Activated CD4-positive, alpha-beta T cell treated with anti-CD3 and anti-CD28 coated beads, Interleukin-2, amount 50 U/mL, for 48 hours (primary cell): ENCODE results near the gene MAST4.
A peak's percentile ranks its signal among the peaks of the same experiment; 100 is the strongest.
"Not testable (repeated sequence)": the region's sequence is repeated elsewhere in the genome, so short reads cannot be mapped to it uniquely, and the experiment has no call there.

Source experiments
- DNase-seq, 2 experiments: peaks; one replicate each; pipeline ENCODE4 v3.0.0-alpha.2; 2020

The MAST4 gene

DNA sequence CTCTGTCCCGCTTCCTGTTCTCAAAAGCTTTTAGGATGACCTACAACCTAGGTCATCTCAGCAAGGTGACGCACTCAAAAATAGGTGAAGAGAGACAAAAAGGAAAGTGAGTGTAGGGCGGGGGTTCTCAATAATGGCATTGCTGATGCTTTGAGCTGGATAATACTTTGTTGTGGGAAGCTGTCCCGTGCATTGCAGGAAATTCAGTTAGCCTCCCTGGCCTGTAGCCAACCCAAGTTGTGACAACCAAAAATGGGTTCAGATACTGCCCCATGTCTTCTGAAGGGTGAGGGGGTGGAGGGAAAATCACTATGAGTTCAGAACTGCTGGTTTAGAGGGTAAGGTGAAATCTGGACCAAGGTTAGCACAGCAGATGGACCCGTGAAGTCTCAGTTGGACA lies 151.4 kb downstream of the MAST4 start:
- no peak for DNase-seq

DNA sequence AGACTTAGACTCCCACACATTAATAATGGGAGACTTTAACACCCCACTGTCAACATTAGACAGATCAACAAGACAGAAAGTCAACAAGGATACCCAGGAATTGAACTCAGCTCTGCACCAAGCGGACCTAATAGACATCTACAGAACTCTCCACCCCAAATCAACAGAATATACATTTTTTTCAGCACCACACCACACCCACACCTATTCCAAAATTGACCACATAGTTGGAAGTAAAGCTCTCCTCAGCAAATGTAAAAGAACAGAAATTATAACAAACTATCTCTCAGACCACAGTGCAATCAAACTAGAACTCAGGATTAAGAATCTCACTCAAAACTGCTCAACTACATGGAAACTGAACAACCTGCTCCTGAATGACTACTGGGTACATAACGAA lies 156.5 kb downstream of the MAST4 start:
- not testable (repeated sequence) for DNase-seq

DNA sequence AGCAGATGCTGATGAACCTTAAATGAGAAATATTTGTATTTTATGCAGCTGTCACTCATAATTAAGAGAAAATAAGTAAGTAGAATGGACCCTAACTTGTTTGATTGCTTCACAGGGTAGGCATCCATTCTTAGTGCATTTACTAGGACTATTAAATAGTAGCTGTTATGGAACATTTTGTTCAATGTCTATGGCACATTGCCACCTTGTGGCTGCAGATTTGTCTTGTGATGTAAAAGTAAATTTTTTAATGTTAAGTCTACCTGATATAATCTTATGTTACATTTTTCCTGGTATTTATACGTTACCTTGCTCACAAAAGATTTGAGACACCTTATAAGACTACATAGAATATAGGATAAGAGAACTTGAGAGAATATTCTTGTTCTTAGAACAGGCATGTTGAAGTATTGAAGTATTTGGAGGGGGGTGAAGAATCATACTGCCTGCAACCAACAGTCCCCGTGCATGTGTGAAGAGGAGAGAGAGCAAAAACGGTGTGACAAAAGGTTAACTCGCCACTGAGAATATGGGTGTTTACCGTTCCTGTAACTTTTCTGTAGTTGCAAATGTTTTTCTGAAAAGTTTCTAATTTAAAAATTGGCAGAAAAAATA lies 161.1 kb downstream of the MAST4 start:
- DNase-seq: peak; percentile 11 to 27

DNA sequence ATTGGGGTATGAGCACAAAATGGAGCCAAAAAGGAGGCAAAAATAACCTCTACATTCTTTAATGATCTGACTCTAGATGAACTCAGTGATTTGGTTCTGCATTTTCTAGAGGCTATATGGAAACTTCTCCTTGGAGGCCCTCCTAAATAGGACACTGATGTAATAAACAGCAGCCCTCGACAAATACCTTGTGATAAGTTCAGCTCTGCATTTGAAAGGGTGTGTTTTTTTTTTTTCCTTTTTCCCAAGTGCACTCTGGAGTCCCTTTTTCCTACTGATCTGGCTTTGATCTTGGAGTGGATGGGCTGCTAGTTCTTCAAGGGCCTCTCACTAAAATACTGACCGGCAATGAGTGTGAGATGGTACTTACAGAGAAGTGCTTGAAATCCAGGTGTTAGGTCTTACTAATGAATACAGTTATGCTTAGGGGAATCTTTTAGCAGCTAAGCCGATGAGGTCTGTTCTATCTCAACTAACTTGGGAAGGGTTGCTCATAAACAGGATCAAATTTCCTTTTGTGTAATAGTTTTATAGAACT lies 161.7 kb downstream of the MAST4 start:
- DNase-seq: no peak

DNA sequence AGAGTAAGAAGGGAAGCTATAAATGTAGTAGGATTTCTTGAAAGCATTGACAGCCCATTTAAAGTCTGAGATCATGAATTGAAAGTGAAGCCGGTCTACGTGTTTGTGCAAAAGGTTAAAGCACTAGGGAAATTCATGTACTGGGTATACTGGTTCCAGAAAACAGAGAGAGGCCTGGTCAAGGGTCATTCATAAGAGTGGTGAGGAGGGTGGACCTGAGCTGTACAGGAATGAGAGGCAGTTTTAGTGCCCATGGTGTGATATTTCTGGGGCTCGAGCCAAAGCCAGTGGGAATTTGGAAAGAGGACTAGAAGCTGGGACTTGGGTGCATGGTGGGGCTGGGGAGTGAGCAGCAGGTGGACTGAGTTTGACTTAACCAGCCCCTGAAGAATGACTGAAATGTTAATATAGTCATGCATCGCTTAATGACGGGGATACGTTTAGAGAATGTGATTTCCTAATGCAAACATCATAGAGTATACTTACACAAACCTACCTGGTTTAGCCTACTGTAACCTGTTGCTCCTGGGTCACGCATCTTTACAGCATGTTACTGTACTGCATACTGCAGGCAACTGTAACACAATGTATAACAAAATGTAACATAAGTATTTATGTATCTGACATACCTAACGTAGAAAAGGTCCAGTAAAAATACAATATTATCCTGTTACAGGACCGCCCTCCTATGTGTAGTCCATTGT lies 173.0 kb downstream of the MAST4 start:
- DNase-seq: no peak

DNA sequence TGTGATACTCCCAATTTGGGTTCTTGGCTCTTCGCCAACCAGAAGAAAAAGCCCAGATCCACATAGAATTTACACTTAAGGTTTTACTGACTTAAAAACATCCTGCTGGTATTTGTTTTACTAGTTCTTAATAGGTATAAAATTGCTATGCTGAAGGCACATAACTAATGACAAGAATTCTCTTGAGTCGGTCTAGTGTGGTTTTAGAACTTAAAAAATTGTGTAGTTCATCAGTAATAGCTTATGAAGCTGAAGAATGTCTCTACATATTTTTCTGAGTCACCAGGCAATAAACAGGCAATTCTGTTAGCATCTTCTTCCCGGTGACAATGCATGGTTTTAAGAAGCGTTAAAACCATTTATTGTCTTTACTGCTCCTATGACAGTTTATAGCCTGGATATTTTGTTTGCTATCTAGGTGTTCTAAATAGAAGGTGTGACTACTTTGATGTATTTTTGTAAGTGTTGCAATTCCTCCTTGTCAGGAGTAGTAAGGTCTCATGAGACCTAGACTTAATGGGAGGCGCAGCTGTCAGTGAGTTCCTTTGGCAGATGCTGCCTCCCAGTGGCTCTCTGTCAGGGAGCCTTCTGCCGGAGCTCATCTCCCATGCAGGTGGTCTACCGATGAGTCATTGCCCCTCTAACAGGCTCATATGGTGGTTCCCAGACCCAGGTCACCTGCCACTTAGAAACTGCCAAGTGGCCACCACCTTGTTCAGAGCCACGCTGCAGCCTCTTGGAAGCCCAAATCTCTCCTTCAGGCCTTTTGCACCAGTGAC lies 173.8 kb downstream of the MAST4 start:
- DNase-seq: no peak

DNA sequence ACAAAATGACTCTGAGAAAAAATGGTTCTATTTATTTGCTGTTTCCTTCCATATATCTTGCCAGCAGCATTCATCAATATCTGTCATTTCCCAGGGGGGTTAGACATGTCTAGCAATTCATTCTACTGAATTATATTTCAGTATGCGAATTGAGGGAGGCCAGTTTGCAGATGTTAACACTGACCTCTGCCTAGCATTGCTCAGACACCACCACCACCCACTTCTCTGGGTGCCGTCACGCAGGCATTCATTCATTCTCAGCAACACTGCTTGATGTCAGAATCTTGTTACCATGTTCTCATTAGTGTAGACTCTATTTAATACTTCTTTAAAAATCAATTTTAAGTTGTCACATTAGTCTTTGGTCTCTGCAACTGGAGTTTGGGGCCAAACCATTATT lies 181.7 kb downstream of the MAST4 start:
- DNase-seq: no peak

DNA sequence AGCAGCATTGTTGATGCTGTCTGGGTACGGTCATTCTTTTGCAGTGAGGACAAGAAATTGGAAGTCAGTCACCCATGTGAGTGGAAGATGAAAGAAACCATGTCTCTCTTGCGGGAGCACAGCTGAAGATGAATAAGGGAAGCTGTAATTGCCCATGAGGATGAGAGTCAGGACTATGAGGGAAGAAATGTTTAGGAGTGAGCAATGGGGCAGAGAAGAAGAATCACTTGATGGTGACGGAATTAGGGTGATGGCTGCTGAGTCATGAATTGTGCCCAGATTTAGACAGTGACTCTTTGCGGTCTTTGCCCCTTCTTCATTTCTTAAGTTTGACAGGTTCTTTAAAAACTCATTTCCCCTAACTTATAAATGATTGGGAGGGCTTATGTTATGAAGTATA lies 183.3 kb downstream of the MAST4 start:
- DNase-seq: no peak

DNA sequence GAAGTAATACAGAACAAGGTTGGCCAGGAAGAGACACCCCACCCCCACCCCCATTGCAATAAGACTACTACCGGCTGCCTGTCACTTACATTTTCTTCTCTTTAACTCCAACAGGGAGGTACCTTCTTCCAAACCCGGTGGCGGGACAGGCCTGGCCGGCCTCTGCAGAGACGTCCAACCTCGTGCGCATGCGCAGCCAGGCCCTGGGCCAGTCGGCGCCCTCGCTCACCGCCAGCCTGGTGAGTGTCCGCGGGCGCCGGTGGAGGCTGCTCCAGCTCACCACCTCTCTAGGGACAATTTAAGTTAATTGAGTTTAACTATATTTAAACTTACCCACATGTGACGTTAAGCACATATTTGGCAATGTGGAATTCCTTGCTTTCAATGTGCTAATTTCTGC lies 192.4 kb downstream of the MAST4 start:
- DNase-seq: no peak

DNA sequence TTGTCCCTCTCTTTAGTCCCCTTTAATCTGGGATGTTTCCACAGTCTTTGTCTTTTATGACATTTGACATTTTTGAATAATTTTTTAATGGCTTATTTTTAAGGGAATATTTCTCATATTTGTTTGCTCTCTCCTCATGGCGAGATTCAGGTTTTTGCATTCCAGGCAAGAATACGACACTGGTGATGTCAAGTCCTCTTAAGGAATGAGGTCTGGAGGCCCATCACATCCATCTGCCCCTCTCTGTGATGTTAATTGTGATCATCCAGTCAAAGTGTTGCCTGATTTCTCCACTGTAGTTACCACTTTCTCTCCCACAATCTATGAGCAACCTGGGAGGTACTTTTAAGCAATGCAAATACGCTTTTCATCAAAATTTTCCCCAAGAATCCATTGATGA lies 193.2 kb downstream of the MAST4 start:
- DNase-seq: no peak

DNA sequence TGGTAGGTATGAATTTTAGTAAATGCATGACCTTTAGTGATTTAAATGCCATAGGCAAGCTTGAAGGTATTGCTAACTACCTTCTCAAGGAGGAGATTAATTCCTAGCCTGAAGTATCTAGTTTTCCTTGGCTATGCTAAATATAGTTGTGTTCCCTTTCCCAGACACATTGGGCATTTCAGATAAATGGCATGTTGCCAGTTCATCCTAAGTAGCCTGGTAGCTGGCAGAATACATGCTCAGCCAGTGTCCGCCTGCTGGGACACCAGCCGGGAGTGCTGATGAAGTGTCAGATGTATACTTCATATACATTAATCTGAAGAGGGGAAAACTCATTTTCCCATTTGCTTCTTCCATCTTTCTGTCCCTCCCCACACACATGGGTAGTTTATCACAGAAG lies 196.9 kb downstream of the MAST4 start:
- DNase-seq: no peak

DNA sequence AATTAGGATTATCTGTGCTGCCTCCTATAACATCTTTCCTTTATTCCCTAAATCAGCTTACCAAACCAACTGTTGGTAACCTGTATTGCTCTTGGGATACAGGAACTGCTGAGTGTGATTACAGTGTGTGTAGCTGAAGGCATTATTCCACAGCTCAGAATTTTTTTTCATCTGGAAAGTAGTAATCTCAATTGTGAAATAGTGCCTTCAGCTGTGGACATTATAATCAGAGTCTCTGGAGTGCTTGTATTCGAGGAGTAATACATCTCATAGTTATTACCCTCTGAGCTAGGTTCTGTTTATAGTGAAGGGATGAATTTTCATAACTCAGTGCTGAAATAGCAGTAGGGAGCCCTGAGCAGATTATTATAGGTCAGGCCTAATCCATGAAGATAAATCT lies 199.5 kb downstream of the MAST4 start:
- no peak for DNase-seq

DNA sequence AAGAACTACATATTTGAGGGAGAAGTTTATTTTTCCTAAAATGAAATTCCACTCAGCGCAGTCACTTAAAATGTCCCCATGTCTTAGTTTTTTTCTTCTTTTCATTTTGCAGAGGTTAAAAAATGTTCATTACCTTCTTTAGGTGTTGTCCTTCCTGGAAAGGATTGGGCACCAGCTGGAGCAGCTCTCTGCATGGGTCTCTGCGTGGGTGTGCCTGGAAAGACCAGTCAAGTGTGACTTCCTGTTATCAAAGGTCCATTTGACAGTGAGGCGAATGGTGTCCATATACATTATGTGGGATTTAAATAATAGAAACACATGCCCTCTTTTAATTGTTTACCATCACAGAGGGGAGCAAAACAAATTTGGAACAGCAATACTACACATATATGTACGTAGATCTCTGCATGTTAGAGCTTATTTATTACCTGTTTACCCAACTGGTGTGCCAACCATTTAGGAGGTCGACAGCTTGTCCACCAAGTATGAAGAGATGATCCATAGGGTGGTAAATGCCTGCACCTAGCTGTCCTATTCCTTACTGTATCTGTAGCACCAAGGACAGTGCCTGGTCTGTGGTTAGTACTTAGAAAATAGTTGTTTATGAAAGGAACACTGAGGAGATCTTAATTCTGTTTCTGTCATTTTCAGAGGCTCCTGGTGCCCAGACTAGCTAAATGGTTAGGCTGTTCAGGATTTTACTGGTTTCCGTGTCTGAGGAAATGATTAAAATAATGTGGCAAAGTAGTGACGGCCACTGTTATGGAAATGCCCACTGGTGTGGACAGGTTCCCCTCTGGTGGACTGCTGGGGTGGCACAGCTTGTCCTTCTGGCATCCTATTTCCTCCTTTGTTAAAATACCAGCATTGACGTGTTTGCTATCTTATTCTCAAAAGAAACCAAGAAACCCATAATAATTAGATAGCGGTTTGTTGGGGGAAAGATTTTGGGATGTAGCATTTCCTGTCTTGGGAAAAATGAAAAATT lies 200.4 kb downstream of the MAST4 start:
- no peak for DNase-seq

DNA sequence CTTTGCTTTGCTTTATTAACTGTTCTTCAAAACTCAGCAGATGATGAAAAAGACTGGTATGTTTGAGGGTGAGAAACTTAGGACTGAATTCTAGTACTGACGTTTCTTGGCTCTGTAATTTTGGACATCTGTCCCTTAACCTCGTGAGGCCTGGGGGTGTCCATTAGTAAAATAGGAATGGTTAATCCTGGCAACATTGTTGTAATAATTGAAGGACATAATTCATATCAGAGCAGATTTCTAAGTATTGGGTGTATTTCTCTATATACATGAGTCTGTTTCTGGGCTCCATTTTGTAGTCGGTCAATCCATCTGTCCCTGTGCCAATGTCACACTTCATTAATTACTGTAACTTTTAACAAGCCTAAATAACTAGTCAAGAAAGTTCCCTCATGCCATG lies 206.7 kb downstream of the MAST4 start:
- DNase-seq: no peak

DNA sequence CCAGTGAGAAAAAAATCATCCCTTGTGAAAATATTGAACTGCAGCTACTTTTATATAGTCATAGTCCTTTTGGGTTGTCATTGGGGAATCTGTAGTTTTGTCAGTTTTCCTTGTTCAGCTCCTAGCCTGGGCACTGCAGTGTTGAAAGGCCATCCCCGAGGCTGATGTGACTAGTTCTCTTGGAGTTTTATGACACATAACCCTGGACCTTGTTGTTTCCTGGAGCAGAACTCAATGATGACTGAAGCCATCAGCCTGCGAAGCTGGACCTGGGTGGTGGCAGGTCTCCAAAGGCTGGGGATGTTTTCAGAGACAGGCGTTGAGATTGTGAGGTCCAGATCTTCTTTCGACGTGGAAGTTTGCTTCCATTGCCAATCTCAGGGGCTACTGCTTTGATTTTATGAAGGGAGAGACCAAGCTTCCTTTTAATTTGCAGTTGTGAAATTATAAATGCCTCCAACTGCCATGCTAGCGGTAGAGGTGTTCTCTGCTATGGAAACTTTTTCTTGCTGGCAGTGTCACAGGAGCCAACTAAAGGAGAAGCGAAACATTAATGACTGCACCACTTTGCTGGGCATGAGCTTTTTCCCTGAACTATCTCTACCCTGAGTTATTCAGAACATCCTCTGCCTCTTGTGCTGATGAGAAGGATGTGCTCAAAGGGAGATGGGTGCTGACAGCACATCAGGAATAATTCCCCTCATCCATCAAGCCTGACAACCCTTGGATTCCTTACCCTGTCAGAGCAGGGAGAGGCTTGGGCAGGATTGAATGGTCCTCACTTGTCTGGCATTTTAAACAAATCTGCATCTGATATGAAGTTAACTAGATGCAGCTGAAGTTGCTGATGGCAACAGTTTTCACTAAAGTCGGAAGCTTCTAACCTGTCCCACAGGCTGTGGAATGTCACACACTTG lies 209.6 kb downstream of the MAST4 start:
- DNase-seq: no peak

DNA sequence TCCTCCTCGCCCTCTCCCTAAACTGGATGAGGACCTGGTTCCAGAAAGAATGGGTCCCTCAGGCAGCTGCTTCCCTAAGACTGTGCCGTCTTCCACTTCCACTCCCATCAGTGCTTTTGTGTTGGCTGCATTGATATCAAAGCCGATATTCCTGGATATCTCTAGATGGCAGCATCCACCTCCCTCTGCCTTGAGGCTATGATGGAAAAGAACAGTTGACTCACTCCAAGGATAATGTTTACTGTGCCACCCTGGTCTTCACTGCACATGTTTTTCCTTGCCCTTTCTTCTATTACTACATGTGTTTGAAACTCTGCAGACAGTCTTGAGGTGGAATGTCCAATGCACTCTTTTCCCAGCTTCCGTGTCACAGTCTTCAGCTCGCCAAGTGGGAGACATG lies 211.6 kb downstream of the MAST4 start:
- no peak for DNase-seq

DNA sequence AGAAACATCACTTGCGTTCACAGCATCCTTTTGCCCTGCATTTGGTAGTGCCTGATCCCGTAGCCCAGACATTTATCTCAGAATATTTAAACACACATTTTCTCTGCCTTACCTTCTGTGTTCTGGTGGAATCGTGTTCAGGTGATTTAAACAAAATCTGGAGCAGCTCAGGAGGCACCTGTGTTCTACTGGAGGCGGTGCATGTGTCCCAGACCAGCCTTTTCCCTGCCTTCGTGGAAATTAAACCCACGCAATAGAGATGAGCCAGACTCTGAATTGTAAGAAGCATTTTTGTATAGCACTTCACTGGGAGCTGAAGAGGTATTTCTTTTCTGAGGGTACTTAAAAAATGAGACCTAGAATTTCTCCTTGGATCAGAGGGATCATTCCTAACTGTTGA lies 212.5 kb downstream of the MAST4 start:
- DNase-seq: no peak

DNA sequence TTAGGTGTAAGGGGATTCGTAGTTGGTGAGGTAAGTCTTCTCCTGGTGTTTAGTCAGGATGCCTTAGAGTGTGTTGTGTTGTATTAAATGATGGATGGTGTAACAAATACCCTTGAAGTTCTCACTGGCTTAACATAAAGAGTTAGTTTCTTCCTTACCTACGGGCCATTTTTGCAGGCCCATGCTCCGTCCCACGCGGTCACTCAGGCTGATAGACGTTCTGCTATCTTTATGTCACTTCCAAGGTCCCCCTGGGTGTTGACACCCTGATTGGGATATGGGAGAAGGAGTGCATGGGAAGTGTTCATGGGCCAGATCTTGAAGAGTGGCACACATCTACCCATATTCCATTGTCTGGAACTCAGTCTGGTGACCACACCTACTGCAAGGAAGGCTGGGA lies 214.0 kb downstream of the MAST4 start:
- no peak for DNase-seq

DNA sequence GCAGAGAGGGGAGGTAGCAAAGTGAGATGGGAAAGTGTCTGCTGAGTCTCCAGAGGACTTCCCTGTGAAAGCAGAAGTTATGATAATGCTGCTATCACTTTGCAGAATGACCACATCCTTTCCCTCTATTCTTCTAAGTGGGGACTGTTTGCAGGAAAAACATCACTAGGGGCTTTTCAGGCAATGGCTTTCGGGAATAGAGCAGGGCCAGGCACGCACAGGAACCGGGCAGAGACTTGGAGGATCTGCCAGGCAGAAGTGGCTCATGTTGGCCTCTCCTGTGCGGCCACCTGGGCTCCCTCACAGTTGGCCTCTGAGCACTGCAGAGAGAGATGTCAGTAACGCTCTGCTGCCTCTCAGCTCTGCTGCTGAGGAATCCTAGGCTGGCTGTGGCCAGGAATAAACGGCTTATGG lies 214.7 kb downstream of the MAST4 start:
- DNase-seq: no peak

DNA sequence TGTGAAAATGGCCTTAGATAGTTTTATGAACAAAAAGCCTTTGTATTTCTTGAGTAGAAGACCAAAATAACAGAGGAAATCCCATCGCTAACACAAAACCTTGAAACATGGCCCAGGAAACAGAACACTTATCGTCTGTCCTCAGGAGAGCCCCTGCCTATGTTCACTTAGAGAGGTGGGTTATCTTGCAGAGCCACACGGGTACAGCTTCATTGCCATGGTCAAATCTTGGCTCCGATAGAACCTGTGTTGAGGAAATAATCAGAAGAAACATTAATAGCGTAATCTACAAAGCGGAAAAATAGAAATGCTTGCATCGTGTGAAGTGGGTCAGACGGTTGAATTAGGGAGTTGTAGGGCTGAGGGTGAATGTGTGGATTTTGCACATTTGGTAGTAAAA lies 216.1 kb downstream of the MAST4 start:
- DNase-seq: no peak

DNA sequence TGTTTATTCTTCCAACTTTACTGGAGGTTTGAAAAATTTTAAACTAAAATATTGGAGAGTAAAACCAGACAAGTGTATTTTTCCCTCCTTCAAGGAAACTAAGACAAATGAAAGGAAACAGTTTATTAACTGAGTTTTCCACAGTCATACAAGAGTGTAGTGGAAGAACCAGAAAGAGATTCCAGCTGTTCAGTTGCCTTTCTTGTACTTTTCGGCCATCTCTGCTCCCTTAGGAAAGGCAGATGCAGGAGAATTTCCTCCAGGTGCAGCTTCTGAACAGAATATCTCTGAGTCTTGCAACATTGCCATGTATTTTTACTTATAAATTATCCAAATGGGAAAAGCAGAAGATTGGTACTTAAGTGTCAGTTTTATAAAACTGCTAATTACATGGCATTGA lies 217.1 kb downstream of the MAST4 start:
- DNase-seq: no peak
